ENCODE measurements around the gene NDUFAB1. TPM values are rescaled to one million over a fixed set of nuclear protein-coding genes. Genes with fewer than 3 reads are reported as not detected.

Gene NDUFAB1
- total and polyA plus RNA-seq, 2 donors from 2014 or later: 66.6 to 374 TPM

- DNase-seq (no peak), FAIRE-seq (no peak)
- H3K9me3 ChIP-seq (ENCODE audit: control insufficient read depth in 2 of 3, insufficient read depth in 1 of 3, low read length in 3 of 3): no peaks in the 10 kb centered on the region
- no peak overlapping the region for H3K27ac ChIP-seq (ENCODE audit: low read depth in 2 of 2, low read length in 2 of 2)
- H3K4me1 ChIP-seq (ENCODE audit: control insufficient read depth in 2 of 3, insufficient read depth in 2 of 3, low read depth in 1 of 3, low read length in 3 of 3): no peaks in the 10 kb centered on the region
- no peak overlapping the region for H3K4me3 ChIP-seq (ENCODE audit: low read length in 3 of 3)
- no peak overlapping the region for H3K9ac ChIP-seq (ENCODE audit: low read length in 3 of 3)
- H3K27me3 ChIP-seq (ENCODE audit: control insufficient read depth, insufficient read depth, low read length): no peaks in the 10 kb centered on the region
- H3K36me3 ChIP-seq (ENCODE audit: control insufficient read depth in 2 of 3, insufficient read depth in 3 of 3, low read length in 3 of 3): peaks cover 7 to 27% (median 19%) of the 10 kb centered on the region in 3 donors
- intact Hi-C loops (cut with DNase I): no loop called here
- no peak for TF ChIP-seq CTCF (IDR thresholded peaks at IDR 0.05; ENCODE audit: borderline replicate concordance, extremely low read depth, insufficient read depth)
These were observed 23.7 kb downstream of the NDUFAB1 start for GRCh38 chr16:23572394-23572793.

- Histone ChIP-seq H3K27ac (ENCODE audit: low read depth in 2 of 2, low read length in 2 of 2) (no peak overlapping the region), H3K9ac (ENCODE audit: low read length in 3 of 3) (no peak overlapping the region), H3K36me3 (ENCODE audit: control insufficient read depth in 2 of 3, insufficient read depth in 3 of 3, low read length in 3 of 3) (peaks cover 8 to 29% (median 22%) of the 10 kb centered on the region in 3 donors), H3K9me3 (ENCODE audit: control insufficient read depth in 2 of 3, insufficient read depth in 1 of 3, low read length in 3 of 3) (no peaks in the 10 kb centered on the region), H3K4me1 (ENCODE audit: control insufficient read depth in 2 of 3, insufficient read depth in 2 of 3, low read depth in 1 of 3, low read length in 3 of 3) (no peaks in the 10 kb centered on the region), H3K4me3 (ENCODE audit: low read length in 3 of 3) (no peak overlapping the region), H3K27me3 (ENCODE audit: control insufficient read depth, insufficient read depth, low read length) (no peaks in the 10 kb centered on the region)
- DNase-seq (no peak), FAIRE-seq (no peak)
- intact Hi-C loops (cut with DNase I): no loop called here
- no peak for TF ChIP-seq CTCF (IDR thresholded peaks at IDR 0.05; ENCODE audit: borderline replicate concordance, extremely low read depth, insufficient read depth)
These were observed 24.2 kb downstream of the NDUFAB1 start for GRCh38 chr16:23571895-23572294.

- TF ChIP-seq CTCF (IDR thresholded peaks at IDR 0.05; ENCODE audit: borderline replicate concordance, extremely low read depth, insufficient read depth): no peak
These were observed 25.0 kb downstream of the NDUFAB1 start for GRCh38 chr16:23570992-23571632.

More at GRCh38 chr16:23570992-23571632, 25.0 kb downstream of the NDUFAB1 start:
- FAIRE-seq (no peak), DNase-seq (no peak)
- Histone ChIP-seq H3K4me3 (ENCODE audit: low read length in 3 of 3) (no peak overlapping the region), H3K36me3 (ENCODE audit: control insufficient read depth in 2 of 3, insufficient read depth in 3 of 3, low read length in 3 of 3) (peaks cover 9 to 32% (median 25%) of the 10 kb centered on the region in 3 donors), H3K4me1 (ENCODE audit: control insufficient read depth in 2 of 3, insufficient read depth in 2 of 3, low read depth in 1 of 3, low read length in 3 of 3) (no peaks in the 10 kb centered on the region), H3K9me3 (ENCODE audit: control insufficient read depth in 2 of 3, insufficient read depth in 1 of 3, low read length in 3 of 3) (no peaks in the 10 kb centered on the region), H3K9ac (ENCODE audit: low read length in 3 of 3) (no peak overlapping the region), H3K27me3 (ENCODE audit: control insufficient read depth, insufficient read depth, low read length) (no peaks in the 10 kb centered on the region), H3K27ac (ENCODE audit: low read depth in 2 of 2, low read length in 2 of 2) (no peak overlapping the region)
- intact Hi-C loops (cut with DNase I): no loop called here

Measured in kidney (tissue), 14 donors.